H9 (cell line): ENCODE data around the gene MYO18A. TPM values are rescaled to one million over a fixed set of nuclear protein-coding genes. Genes with fewer than 3 reads are reported as not detected.
A peak's percentile ranks its signal among the peaks of the same experiment; 100 is the strongest.

Experiments
- DNase-seq: peaks from one replicate; pipeline ENCODE4 v3.0.0-alpha.2; 2017
- H2AFZ ChIP-seq: one replicate; pipeline ENCODE4 v1.6.1; 2013; ENCODE audit warnings: mild to moderate bottlenecking, low read length, control low read depth, moderate library complexity
- H2AK5ac ChIP-seq: 2 replicates; pipeline ENCODE4 v1.6.1; 2013; ENCODE audit warnings: low read length, control low read depth, mixed read lengths; ENCODE audit not compliant: insufficient read length
- H2BK120ac ChIP-seq: one replicate; pipeline ENCODE4 v1.6.1; 2013; ENCODE audit warnings: low read depth, mild to moderate bottlenecking, low read length, control low read depth, inconsistent platforms; ENCODE audit not compliant: poor library complexity, severe bottlenecking
- H2BK12ac ChIP-seq: 2 replicates; pipeline ENCODE4 v1.6.1; 2013; ENCODE audit warnings: low read length, control low read depth, mixed read lengths, low read depth; ENCODE audit not compliant: insufficient read length
- H2BK15ac ChIP-seq: 2 replicates; pipeline ENCODE4 v1.6.1; 2013; ENCODE audit warnings: low read depth, low read length, control low read depth
- H2BK20ac ChIP-seq: one replicate; pipeline ENCODE4 v1.6.1; 2013; ENCODE audit warnings: low read depth, mild to moderate bottlenecking, low read length, control low read depth, inconsistent platforms; ENCODE audit not compliant: poor library complexity, severe bottlenecking
- H2BK5ac ChIP-seq: 2 replicates; pipeline ENCODE4 v1.6.1; 2013; ENCODE audit warnings: low read length, control low read depth, mixed read lengths; ENCODE audit not compliant: insufficient read length
- H3K14ac ChIP-seq: 2 replicates; pipeline ENCODE4 v1.6.1; 2013; ENCODE audit warnings: low read length, control low read depth; ENCODE audit not compliant: insufficient read depth
- H3K18ac ChIP-seq: 2 replicates; pipeline ENCODE4 v1.6.1; 2013; ENCODE audit warnings: low read depth, mild to moderate bottlenecking, mixed read lengths, low read length, control low read depth; ENCODE audit not compliant: insufficient read length
- H3K23ac ChIP-seq: 2 replicates; pipeline ENCODE4 v1.6.1; 2013; ENCODE audit warnings: low read length, control low read depth, mixed read lengths, low read depth; ENCODE audit not compliant: insufficient read length
- H3K23me2 ChIP-seq: 2 replicates; pipeline ENCODE4 v1.6.1; 2013; ENCODE audit warnings: low read depth, mild to moderate bottlenecking, mixed read lengths, low read length, control low read depth; ENCODE audit not compliant: insufficient read length, poor library complexity, severe bottlenecking
- H3K27ac ChIP-seq: 2 replicates; pipeline ENCODE4 v1.5.1; 2013; ENCODE audit warnings: low read length, control low read depth, mixed read lengths, low read depth; ENCODE audit not compliant: insufficient read length
- H3K27me3 ChIP-seq: 2 replicates; pipeline ENCODE4 v1.6.1; 2013; ENCODE audit warnings: low read length, control low read depth, inconsistent platforms; ENCODE audit not compliant: insufficient read depth
- H3K4ac ChIP-seq: 2 replicates; pipeline ENCODE4 v1.6.1; 2013; ENCODE audit warnings: low read depth, mild to moderate bottlenecking, control low read depth, inconsistent platforms, low read length, moderate library complexity
- H3K4me1 ChIP-seq: 2 replicates; pipeline ENCODE4 v1.6.1; 2013; ENCODE audit warnings: low read length, control low read depth, inconsistent platforms; ENCODE audit not compliant: insufficient read depth
- H3K4me2 ChIP-seq: 2 replicates; pipeline ENCODE4 v1.6.1; 2013; ENCODE audit warnings: low read length, control low read depth, mixed read lengths; ENCODE audit not compliant: insufficient read length, insufficient read depth
- H3K56ac ChIP-seq: 2 replicates; pipeline ENCODE4 v1.6.1; 2013; ENCODE audit warnings: low read depth, mild to moderate bottlenecking, mixed read lengths, low read length, control low read depth; ENCODE audit not compliant: insufficient read length
- H3K79me1 ChIP-seq: 2 replicates; pipeline ENCODE4 v1.6.1; 2013; ENCODE audit warnings: low read depth, mild to moderate bottlenecking, moderate library complexity, low read length, control low read depth, inconsistent platforms; ENCODE audit not compliant: insufficient read depth, poor library complexity, severe bottlenecking
- H3K79me2 ChIP-seq: 2 replicates; pipeline ENCODE4 v1.6.1; 2013; ENCODE audit warnings: low read length, control low read depth, inconsistent platforms; ENCODE audit not compliant: insufficient read depth
- H3K9ac ChIP-seq: 2 replicates; pipeline ENCODE4 v1.6.1; 2013; ENCODE audit warnings: low read length, control low read depth, mixed read lengths; ENCODE audit not compliant: insufficient read length; ENCODE audit errors: extremely low read depth
- H3K9me3 ChIP-seq: one replicate; pipeline ENCODE4 v1.6.1; 2013; ENCODE audit warnings: low read depth, low read length, inconsistent platforms; ENCODE audit not compliant: control insufficient read depth
- H3T11ph ChIP-seq: one replicate; pipeline ENCODE4 v1.6.1; 2013; ENCODE audit warnings: mild to moderate bottlenecking, low read length, control low read depth, inconsistent platforms
- H4K20me1 ChIP-seq: one replicate; pipeline ENCODE4 v1.6.1; 2013; ENCODE audit not compliant: control insufficient read depth, insufficient read length, insufficient read depth
- H4K5ac ChIP-seq: 2 replicates; pipeline ENCODE4 v1.6.1; 2013; ENCODE audit warnings: low read depth, mild to moderate bottlenecking, mixed read lengths, low read length, control low read depth; ENCODE audit not compliant: insufficient read length
- H4K8ac ChIP-seq: replicated peaks from 2 replicates; pipeline ENCODE4 v1.6.1; 2013; ENCODE audit warnings: low read length, control low read depth, mixed read lengths, low read depth; ENCODE audit not compliant: insufficient read length
- H4K91ac ChIP-seq: 2 replicates; pipeline ENCODE4 v1.6.1; 2013; ENCODE audit warnings: low read depth, mild to moderate bottlenecking, moderate library complexity, mixed read lengths, low read length, control low read depth; ENCODE audit not compliant: insufficient read length
- H3K27ac Mint-ChIP-seq, 3 experiments: 2 replicates in 2 of 3; 3 replicates in 1 of 3; pipeline ENCODE4 v1.8.0; 2020 to 2021; ENCODE audit warnings: mixed read lengths in 3 of 3, mild to moderate bottlenecking in 1 of 3, moderate library complexity in 1 of 3
- H3K27me3 Mint-ChIP-seq: 2 replicates; pipeline ENCODE4 v1.8.0; 2021; ENCODE audit warnings: low read depth, mild to moderate bottlenecking, moderate library complexity, mixed read lengths
- H3K36me3 Mint-ChIP-seq, 3 experiments: 2 replicates in 2 of 3; 3 replicates in 1 of 3; pipeline ENCODE4 v1.8.0; 2020 to 2021; ENCODE audit warnings: low read depth in 3 of 3, mixed read lengths in 3 of 3; ENCODE audit not compliant: insufficient read depth in 1 of 3
- H3K4me1 Mint-ChIP-seq, 2 experiments: 2 replicates each; pipeline ENCODE4 v1.8.0; 2020; ENCODE audit warnings: mixed read lengths in 2 of 2
- H3K4me3 Mint-ChIP-seq, 2 experiments: 2 replicates in 1 of 2; 3 replicates in 1 of 2; pipeline ENCODE4 v1.8.0; 2020 to 2021; ENCODE audit warnings: mild to moderate bottlenecking in 2 of 2, mixed read lengths in 2 of 2, moderate library complexity in 1 of 2
- H3K9me3 Mint-ChIP-seq, 2 experiments: 2 replicates in 1 of 2; 3 replicates in 1 of 2; pipeline ENCODE4 v1.8.0; 2020; ENCODE audit warnings: mild to moderate bottlenecking in 2 of 2, mixed read lengths in 2 of 2, moderate library complexity in 1 of 2
- WGBS: extraction: QIAGEN DNeasy Blood & Tissue Kit; methylation state at CpG from one replicate; pipeline ENCODE4 v1.1.7; 2013; ENCODE audit warnings: missing lambda C conversion rate, low lambda C conversion rate, mixed read lengths; ENCODE audit not compliant: insufficient read length; ENCODE audit errors: extremely low coverage; 5-methylcytosine and 5-hydroxymethylcytosine counted together
- total RNA-seq: library from RNA; stranded (reverse); gene quantifications from 2 replicates; pipeline ENCODE4 v1.2.1, GENCODE V29; 2021
- TF ChIP-seq, protein P1 (sequence below): fragments of 200-600 bp; sonication (generic); conservative IDR thresholded peaks from 3 replicates; pipeline ENCODE4 v1.8.0; 2021; ENCODE audit warnings: antibody characterized with exemption, mild to moderate bottlenecking

MYO18A gene
- total RNA-seq, 1 experiment from 2014 or later = 21.6 TPM

DNA sequence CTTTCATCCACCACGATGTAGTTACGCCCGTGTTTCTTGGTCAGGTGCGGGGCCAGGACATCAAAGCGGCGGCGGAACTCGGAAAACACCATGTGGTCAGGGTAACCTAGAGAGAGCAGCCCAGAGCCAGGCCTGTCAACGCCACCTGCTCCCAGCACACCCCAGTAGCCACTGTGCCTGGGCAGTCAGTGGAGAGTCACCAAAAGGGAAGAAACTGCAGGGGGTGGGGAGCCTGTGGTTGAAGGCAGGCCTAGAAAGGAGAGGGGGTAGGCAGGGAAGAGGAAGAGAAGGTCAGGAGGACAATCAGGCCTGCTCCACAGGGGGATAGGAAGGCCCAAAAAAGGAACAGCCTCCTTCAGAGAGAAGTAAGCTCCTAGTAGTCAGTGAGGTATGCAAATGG lies 73.1 kb downstream of the MYO18A start:
- H3K9me3 ChIP-seq = no peaks in the 10 kb centered on the region
- no peak overlapping the region for H3K4me2 ChIP-seq
- H3K56ac ChIP-seq = no peak overlapping the region
- H4K8ac ChIP-seq = no peak overlapping the region
- H3T11ph ChIP-seq = no peak overlapping the region
- H3K79me2 ChIP-seq = no peaks in the 10 kb centered on the region
- TF ChIP-seq, protein P1, sequence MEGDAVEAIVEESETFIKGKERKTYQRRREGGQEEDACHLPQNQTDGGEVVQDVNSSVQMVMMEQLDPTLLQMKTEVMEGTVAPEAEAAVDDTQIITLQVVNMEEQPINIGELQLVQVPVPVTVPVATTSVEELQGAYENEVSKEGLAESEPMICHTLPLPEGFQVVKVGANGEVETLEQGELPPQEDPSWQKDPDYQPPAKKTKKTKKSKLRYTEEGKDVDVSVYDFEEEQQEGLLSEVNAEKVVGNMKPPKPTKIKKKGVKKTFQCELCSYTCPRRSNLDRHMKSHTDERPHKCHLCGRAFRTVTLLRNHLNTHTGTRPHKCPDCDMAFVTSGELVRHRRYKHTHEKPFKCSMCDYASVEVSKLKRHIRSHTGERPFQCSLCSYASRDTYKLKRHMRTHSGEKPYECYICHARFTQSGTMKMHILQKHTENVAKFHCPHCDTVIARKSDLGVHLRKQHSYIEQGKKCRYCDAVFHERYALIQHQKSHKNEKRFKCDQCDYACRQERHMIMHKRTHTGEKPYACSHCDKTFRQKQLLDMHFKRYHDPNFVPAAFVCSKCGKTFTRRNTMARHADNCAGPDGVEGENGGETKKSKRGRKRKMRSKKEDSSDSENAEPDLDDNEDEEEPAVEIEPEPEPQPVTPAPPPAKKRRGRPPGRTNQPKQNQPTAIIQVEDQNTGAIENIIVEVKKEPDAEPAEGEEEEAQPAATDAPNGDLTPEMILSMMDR = no peak
- H2BK20ac ChIP-seq = no peak overlapping the region
- no peaks in the 10 kb centered on the region for H4K20me1 ChIP-seq
- H3K27me3 ChIP-seq = no peaks in the 10 kb centered on the region
- no peaks in the 10 kb centered on the region for H3K23me2 ChIP-seq
- no peaks in the 10 kb centered on the region for H3K79me1 ChIP-seq
- no peak overlapping the region for H3K9ac ChIP-seq
- H3K9me3 Mint-ChIP-seq = no peaks in the 10 kb centered on the region; a peak in 1 of 5 replicates
- DNase-seq = no peak
- H3K36me3 Mint-ChIP-seq = peaks cover 12 to 45% (median 15%) of the 10 kb centered on the region in 3 experiments; a peak in 6 of 7 replicates
- no peak overlapping the region for H2BK120ac ChIP-seq
- H2BK12ac ChIP-seq = no peak overlapping the region
- no peak overlapping the region for H3K14ac ChIP-seq
- no peak overlapping the region for H2BK5ac ChIP-seq
- H3K4me1 ChIP-seq = no peaks in the 10 kb centered on the region; the same call in 1 of the 2 replicates
- no peak overlapping the region for H3K4ac ChIP-seq
- H3K4me1 Mint-ChIP-seq = peaks cover 11 to 19% of the 10 kb centered on the region in 2 experiments
- no CpG with 5 or more reads among the region's 9 CpGs for WGBS
- H3K27me3 Mint-ChIP-seq = no peaks in the 10 kb centered on the region; the same call in 1 of the 2 replicates
- peak overlapping the region in 2 of 3 experiments; percentile 26 to 76; a peak in 3 of 7 replicates for H3K27ac Mint-ChIP-seq
- H3K4me3 Mint-ChIP-seq = no peak overlapping the region
- H3K23ac ChIP-seq = no peak overlapping the region
- no peak overlapping the region for H2AK5ac ChIP-seq
- no peak overlapping the region for H2BK15ac ChIP-seq
- no peak overlapping the region for H2AFZ ChIP-seq
- H4K91ac ChIP-seq = no peak overlapping the region
- H3K27ac ChIP-seq = no peak overlapping the region
- H4K5ac ChIP-seq = no peak overlapping the region
- H3K18ac ChIP-seq = no peak overlapping the region
